Measurements from ENCODE around the gene UNC13A.

DNA sequence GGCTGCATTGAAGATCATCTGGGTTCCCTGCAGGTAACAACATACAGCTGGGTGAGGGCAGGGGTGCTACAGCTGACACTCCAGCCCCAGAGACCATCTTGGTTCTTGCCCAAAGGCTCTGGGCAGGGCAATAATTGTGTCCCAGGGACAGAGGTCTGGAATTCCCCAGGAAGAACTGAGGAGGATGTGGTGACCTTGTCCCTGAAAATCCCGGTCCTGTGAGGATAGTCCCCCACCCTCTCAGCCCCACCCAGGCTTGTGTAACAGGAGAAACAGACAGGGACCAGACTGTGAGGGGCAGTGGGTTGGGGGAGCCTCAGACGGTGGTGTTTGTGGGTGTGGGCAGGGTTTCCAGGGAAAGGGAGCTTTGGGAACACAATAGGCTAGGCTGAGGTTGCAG, 69.2 kb downstream of the UNC13A start:
- no peak for TF ChIP-seq POLR2A (IDR thresholded peaks at IDR 0.05)
- TF ChIP-seq, protein P1, sequence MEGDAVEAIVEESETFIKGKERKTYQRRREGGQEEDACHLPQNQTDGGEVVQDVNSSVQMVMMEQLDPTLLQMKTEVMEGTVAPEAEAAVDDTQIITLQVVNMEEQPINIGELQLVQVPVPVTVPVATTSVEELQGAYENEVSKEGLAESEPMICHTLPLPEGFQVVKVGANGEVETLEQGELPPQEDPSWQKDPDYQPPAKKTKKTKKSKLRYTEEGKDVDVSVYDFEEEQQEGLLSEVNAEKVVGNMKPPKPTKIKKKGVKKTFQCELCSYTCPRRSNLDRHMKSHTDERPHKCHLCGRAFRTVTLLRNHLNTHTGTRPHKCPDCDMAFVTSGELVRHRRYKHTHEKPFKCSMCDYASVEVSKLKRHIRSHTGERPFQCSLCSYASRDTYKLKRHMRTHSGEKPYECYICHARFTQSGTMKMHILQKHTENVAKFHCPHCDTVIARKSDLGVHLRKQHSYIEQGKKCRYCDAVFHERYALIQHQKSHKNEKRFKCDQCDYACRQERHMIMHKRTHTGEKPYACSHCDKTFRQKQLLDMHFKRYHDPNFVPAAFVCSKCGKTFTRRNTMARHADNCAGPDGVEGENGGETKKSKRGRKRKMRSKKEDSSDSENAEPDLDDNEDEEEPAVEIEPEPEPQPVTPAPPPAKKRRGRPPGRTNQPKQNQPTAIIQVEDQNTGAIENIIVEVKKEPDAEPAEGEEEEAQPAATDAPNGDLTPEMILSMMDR (IDR thresholded peaks at IDR 0.05): no peak
- no peak for TF ChIP-seq POLR2AphosphoS5 (IDR thresholded peaks at IDR 0.05)
